GM12865 (cell line): ENCODE data around the gene FCRL5.

ENCODE experiments used
- DNase-seq: peaks from one replicate; pipeline ENCODE4 v3.0.0; 2010; ENCODE audit warnings: low read depth
- H3K4me3 ChIP-seq: 2 replicates; pipeline ENCODE4 v1.5.1; 2011; ENCODE audit warnings: mild to moderate bottlenecking, low read depth, low read length, control low read depth
- CTCF ChIP-seq: IDR thresholded peaks from 2 replicates; pipeline ENCODE4 v1.5.1; 2011; ENCODE audit warnings: low read length, control low read depth, low read depth, inconsistent platforms; ENCODE audit not compliant: insufficient read depth; ENCODE audit errors: missing control alignments

The FCRL5 gene

GRCh38 chr1:157584503-157584902 lies 32.2 kb upstream of the FCRL5 start:
- no peak for TF ChIP-seq CTCF
- no peak for DNase-seq
- H3K4me3 ChIP-seq, result no peak overlapping the region

GRCh38 chr1:157580828-157581210 lies 28.5 kb upstream of the FCRL5 start:
- H3K4me3 ChIP-seq, result no peak overlapping the region
- TF ChIP-seq CTCF, result no peak
- no peak for DNase-seq

GRCh38 chr1:157580179-157580827 lies 28.0 kb upstream of the FCRL5 start:
- TF ChIP-seq CTCF, result peak; percentile 73
- peak; percentile 77 for DNase-seq

GRCh38 chr1:157577420-157577819 lies 25.1 kb upstream of the FCRL5 start:
- no peak overlapping the region for H3K4me3 ChIP-seq
- DNase-seq, result no peak
- no peak for TF ChIP-seq CTCF

More at GRCh38 chr1:157580179-157580827, 28.0 kb upstream of the FCRL5 start:
- H3K4me3 ChIP-seq, result no peak overlapping the region

GRCh38 chr1:157575744-157576143 lies 23.4 kb upstream of the FCRL5 start:
- no peak overlapping the region for H3K4me3 ChIP-seq
- peak; percentile 47 for DNase-seq
- no peak for TF ChIP-seq CTCF

GRCh38 chr1:157574836-157575235 lies 22.5 kb upstream of the FCRL5 start:
- H3K4me3 ChIP-seq, result no peak overlapping the region
- no peak for DNase-seq
- no peak for TF ChIP-seq CTCF
